ENCODE data around the gene PARM1.
"Not testable (repeated sequence)": the region's sequence is repeated elsewhere in the genome, so short reads cannot be mapped to it uniquely, and the experiment has no call there.

PARM1 gene

GRCh38 chr4:74994436-74994835 is 61.5 kb downstream of the PARM1 start:
- DNase-seq = not testable (repeated sequence)

- DNase-seq = no peak
These were observed 64.1 kb downstream of the PARM1 start for GRCh38 chr4:74996996-74997395.

- no peak for DNase-seq
These were observed 65.2 kb downstream of the PARM1 start for GRCh38 chr4:74997948-74998729.

- peak in 1 of 2 experiments; percentile 10 for DNase-seq
These were observed 66.9 kb downstream of the PARM1 start for GRCh38 chr4:74999714-75000309.

GRCh38 chr4:75001871-75002270 is 69.0 kb downstream of the PARM1 start:
- DNase-seq = no peak

GRCh38 chr4:75002381-75002780 is 69.5 kb downstream of the PARM1 start:
- no peak for DNase-seq

- no peak for DNase-seq
These were observed 71.1 kb downstream of the PARM1 start for GRCh38 chr4:75003979-75004378.

GRCh38 chr4:75004755-75005668 is 72.1 kb downstream of the PARM1 start:
- peak in 1 of 2 experiments; percentile 2 for DNase-seq

- DNase-seq = no peak
These were observed 72.8 kb downstream of the PARM1 start for GRCh38 chr4:75005727-75006126.

- no peak for DNase-seq
These were observed 75.0 kb downstream of the PARM1 start for GRCh38 chr4:75007891-75008290.

- DNase-seq = no peak
These were observed 76.2 kb downstream of the PARM1 start for GRCh38 chr4:75009138-75009537.

GRCh38 chr4:75011131-75011795 is 78.3 kb downstream of the PARM1 start:
- no peak for DNase-seq

- DNase-seq = no peak
These were observed 82.7 kb downstream of the PARM1 start for GRCh38 chr4:75015627-75016026.

- no peak for DNase-seq
These were observed 83.6 kb downstream of the PARM1 start for GRCh38 chr4:75016472-75016871.

- DNase-seq = no peak
These were observed 86.0 kb downstream of the PARM1 start for GRCh38 chr4:75018811-75019479.

- DNase-seq = no peak
These were observed 92.5 kb downstream of the PARM1 start for GRCh38 chr4:75025431-75025830.

- DNase-seq = peak in 1 of 2 experiments; percentile 3
These were observed 95.4 kb downstream of the PARM1 start for GRCh38 chr4:75028196-75028854.

GRCh38 chr4:75030028-75030427 is 97.1 kb downstream of the PARM1 start:
- DNase-seq = no peak

GRCh38 chr4:75030649-75031235 is 97.8 kb downstream of the PARM1 start:
- DNase-seq = no peak

GRCh38 chr4:75031775-75032174 is 98.9 kb downstream of the PARM1 start:
- DNase-seq = no peak

- DNase-seq = peak in 1 of 2 experiments; percentile 32
These were observed 101.6 kb downstream of the PARM1 start for GRCh38 chr4:75034523-75034922.
